ENCODE results near the gene IL12B. TPM values are rescaled to one million over a fixed set of nuclear protein-coding genes. Genes with fewer than 3 reads are reported as not detected.
"Not testable (repeated sequence)": the region's sequence is repeated elsewhere in the genome, so short reads cannot be mapped to it uniquely, and the experiment has no call there.

Gene IL12B
- not detected in 2 replicates for total RNA-seq

DNA sequence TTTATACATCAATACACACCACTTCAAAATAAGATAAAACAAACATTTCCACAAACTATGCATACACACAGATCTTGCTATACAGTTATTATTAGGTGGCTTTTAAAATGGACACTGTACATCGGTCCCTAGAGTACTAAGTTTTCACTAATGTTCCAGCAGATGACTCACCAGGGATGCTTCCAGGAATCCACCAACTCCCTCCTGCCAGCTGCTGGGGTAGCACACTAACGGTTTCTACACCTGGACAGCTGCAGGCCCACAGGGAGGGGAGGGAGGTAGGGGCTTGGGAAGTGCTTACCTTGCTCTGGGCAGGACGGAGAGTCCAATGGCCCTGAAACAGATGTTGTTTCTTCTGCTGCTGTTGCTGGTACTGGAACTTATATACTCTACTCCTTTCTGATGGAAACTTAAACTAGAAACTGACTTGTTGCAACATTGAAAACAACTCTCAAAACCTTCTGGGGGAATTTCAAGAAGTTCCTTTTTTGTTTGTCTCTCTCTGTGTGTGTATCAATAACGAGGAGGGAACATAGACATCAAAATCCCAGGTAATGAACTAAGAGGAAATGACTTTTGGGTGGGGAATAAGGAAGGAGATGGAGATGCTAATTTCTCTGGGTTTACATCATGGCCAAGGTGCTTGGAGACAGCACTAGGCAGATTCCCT lies at the start of gene IL12B:
Gene IL12B (minus strand): TSS at position 357 of the 670 bp plus-strand sequence. CDS start 3,705 bp downstream, outside the sequence.
- DNase-seq (ENCODE audit: low read depth), result peak; percentile 44

DNA sequence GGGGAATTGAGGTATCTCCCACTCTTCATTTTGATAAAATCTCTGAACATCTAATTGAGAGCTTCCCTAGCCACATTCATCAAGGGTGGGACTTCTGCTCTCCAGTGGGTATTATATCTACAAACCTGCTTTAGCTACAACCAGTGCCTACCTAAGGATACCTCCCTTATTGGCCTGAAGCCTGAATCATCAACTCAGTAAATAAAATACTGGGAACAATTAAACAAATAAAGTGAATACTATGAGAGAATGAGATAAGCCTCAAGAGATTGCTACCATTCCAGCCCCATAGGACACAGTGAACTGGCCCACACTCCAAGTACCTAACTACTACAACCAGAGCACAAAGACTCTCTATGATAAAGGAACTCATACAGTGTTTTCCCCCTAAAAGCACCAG lies 47.4 kb upstream of the IL12B start:
- DNase-seq (ENCODE audit: low read depth), result no peak

DNA sequence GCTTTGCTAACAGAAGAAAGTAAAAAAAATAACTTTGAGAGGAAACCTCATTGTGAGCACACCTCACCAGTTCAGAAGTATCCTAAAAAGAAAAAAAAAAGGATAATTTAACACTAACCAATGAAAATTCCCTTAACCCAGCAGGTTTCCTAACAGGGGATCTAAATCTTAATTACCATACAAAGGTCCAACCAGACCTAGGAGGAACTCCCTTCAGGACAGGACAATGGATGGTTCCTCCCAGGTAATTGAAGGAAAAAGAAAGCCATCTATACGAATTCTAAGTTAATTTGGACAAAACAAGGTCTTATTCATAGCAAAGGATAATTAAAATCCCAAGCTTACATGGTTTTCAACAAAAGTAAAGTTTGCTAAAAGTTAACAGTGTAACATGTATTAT lies 37.6 kb upstream of the IL12B start:
- not testable (repeated sequence) for DNase-seq (ENCODE audit: low read depth)

DNA sequence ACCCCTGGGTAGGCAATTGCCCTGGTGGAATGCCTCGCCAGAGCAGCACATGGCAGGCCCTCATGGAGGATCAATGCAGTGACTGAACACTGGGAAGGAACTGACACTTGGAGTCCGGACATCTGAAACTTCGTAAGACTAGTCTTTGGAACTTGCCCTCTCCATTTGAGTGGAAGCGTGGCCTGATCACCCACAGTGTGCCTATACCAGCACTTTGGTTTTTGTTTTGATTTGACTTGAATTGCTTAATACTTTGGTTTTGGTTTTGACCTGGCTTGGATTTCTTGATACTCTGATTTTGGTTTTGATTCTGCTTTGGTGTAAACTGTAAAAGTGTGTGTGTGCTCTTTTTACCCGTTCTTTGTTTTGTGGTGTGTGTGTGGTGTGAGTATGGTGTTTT lies 36.5 kb upstream of the IL12B start:
- DNase-seq (ENCODE audit: low read depth), result not testable (repeated sequence)

DNA sequence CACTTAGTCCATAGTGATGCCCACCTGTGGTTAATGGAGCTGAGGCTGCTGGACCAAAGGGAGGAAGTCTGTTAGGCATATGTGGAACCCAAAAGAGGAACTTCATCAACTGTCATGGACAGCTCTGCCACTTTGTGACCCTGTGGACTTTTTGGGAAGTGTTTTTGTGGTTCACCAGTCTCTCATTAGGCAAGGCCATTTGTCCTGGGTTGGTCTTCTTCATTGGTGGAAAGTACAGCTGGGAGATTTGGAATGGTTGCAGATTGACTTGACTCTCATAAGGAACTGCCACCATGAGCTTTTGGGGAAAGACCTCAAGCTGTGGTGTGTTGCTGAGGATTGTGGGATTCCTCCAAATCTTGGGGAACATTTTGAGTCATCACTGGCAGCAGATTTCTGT lies 31.9 kb upstream of the IL12B start:
- no peak for DNase-seq (ENCODE audit: low read depth)

DNA sequence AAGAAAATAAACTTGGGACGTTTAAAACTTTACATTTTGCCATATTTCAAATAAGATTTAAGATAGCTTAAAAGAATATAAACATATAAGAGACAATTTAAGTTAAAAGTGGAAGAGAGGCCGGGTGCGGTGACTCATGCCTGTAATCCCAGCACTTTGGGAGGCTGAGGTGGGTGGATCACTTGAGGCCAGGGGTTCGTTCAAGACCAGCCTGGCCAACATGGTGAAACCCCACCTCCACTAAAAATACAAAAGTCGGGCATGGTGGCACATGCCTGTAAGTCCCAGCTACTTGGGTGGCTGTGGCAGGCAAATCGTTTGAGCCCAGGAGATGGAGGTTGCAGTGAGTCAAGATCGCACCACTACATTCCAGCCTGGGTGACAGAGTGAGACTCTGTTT lies 29.6 kb upstream of the IL12B start:
- DNase-seq (ENCODE audit: low read depth), result not testable (repeated sequence)

DNA sequence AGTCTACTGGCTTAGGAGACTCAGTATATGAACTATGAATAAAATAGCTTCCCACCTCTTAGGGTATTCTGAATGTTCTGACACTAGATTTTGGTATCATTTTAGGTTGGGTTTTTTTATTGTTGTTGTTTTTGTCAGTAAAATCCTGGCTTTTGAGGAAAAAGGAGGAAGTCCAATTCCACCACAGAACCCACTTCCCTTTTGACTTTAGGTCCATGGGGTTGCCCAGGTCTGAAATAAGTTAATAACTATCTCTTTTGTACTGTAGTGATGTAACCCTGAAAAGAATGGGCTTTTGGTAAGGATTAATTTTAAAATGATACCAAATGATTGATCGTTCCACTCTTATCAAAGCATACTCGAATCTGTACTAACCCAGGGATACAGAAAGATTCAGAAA lies 29.1 kb upstream of the IL12B start:
- no peak for DNase-seq (ENCODE audit: low read depth)

DNA sequence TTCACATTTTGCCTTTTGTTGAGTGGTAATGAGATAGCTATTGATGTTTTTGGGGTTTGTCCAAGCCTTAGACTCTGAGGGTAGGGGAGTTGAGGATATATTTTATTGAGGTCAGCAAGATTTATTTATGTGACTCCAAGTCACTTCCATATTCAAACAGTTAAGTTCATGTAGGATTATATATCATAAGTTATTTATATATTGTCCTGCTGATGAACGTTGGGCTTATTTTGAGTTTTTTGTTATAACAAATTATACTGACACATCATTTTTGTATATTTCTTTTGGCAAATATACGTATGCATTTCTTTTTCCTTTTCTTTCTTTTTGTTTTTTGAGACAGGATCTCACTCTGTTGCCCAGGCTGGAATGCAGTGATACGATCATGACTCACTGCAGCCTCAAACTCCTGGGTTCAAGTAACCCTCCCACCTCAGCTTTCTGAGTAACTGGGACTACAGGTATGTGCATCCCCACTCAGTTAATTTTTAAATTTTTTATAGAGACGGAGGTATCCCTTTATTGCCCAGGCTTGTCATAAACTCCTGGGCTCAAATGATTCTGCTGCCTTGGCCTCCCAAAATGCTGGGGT lies 23.5 kb upstream of the IL12B start:
- no peak for DNase-seq (ENCODE audit: low read depth)

DNA sequence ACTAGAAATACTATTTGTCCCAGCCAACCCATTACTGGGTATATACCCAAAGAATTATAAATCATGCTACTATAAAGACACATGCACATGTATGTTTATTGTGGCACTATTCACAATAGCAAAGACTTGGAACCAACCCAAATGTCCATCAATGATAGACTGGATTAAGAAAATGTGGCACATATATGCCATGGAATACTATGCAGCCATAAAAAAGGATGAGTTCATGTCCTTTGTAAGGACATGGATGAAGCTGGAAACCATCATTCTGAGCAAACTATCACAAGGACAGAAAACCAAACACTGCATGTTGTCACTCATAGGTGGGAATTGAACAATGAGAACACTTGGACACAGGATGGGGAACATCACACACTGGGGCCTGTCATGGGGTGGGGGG lies 20.4 kb upstream of the IL12B start:
- DNase-seq (ENCODE audit: low read depth), result not testable (repeated sequence)

DNA sequence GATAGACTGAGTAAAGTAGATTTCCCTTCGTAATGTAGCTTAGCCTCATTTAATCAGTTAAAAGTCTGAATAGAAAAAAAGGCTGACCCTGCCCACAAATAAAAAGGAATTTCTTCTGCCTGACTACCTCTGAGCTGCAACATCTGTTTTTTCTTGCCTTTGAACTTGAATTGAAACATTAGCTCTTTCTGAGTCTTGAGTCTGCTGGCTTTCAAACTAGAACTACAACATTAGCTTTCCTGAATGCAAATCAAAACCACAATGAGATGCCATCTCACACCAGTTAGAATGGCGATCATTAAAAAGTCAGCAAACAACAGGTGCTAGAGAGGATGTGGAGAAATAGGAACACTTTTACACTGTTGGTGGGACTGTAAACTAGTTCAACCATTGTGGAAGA lies 19.9 kb upstream of the IL12B start:
- peak; percentile 55 for DNase-seq (ENCODE audit: low read depth)

DNA sequence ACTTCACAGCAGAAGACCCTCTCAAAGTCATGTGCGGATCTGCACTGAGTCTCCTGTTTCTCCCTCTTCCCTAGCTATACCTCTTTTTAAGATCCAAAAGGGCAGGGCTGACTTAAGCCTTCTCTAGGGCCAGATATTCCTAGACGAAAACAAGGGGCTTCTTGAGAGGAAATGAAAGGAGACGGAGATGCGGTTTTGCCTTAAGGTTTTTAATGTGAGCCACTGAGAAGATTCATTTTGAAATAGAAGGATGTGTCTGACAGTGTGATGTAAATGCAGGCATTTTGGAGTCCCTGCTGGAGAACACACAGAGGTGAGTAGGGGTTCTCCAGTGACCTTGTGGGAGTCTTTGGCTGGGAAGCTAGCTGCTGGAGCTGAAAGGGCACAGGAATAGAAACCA lies 15.6 kb upstream of the IL12B start:
- DNase-seq (ENCODE audit: low read depth), result no peak

DNA sequence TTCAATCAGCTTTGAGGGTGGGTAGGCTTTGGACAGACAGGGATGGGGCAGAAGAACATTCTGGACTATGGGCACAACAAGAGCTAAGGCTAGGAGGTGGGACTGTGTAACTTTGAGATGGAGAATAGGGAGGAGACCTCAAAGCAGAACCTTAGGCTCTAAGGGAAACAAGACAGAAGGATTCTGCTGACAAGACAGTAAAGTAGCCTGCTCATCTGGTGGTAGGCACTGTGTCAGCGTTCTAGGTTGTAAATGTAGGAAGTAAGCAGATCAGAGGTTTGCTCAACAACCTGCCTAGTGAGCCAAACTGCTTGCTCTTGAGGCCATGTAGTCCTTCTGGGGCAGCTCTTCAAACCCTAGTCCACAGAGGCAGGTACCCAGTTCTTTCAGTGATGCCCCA lies 15.0 kb upstream of the IL12B start:
- DNase-seq (ENCODE audit: low read depth), result no peak

DNA sequence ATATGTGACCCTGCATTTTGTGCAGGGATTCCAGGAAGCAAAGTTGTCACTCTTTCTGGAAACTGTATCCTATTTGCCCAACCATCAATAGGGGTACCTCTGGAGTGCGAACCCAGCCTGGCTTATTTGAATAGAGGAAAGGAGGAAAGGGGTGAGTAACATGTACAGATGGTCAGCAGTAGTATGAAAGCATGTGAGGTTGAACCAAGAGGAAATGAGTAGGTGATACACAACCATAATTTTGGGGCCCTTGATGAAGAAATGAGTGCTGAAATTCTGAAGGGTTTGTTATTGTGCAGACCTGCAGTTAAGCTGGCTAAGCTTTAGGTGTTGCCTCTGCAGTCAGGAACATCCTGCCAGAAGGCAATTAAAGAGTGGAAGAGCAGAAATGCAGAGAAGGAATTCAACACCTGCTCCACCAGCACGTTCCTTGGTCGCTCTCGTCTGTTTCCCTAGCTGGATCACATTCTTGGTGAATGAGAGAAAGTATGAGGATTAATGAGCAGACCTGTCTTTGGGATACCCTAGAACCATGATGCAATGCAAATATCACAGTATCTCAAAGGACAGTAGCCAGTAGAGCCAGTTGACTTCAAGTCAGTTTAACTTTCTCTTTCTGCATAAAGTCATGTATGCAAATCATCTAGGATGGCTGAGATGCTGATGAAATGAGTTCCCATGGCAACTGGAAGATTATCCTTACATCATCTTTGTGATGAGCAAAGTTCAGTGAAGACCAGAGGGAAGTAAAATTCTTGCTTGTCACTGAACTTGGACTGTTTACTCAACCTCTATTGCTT lies 13.2 kb upstream of the IL12B start:
- no peak for DNase-seq (ENCODE audit: low read depth)

DNA sequence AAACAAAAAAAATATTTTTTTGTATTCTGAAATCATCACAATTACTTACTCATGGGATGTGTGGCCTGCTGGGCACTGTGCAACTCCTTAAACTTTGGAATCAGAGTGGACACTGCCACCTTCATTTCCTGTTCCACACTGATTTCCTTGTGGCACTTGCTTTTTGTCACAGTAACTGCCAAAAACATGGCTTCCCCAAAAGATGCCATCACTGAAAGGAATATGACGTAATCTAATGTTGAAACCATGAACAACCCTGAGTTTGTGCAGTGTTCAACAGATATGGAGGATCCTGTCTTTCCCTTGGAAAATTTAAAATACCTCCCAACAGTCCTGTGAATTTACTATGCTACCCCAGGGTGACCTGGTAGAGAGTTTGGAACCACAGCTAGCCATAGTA lies 12.6 kb upstream of the IL12B start:
- no peak for DNase-seq (ENCODE audit: low read depth)

DNA sequence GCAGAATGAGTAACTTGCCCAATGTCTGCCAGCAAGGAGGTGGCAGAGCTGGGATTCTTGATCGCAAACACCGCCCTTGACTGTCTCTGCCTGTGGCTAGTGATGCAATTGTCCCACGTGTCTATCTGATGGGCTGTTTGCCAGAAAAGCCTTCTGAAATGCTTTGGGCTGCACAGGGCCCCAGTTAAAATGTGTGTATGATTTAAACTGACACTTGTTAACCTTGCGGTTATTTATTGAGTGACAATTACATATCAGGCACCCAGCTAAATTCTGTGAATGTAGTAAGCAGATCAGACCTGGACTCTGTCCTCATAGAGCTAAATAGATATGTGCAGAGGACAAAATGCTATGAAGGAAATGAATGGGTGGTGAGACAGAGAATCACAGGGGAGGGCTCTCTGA lies 11.6 kb upstream of the IL12B start:
- peak; percentile 84 for DNase-seq (ENCODE audit: low read depth)

DNA sequence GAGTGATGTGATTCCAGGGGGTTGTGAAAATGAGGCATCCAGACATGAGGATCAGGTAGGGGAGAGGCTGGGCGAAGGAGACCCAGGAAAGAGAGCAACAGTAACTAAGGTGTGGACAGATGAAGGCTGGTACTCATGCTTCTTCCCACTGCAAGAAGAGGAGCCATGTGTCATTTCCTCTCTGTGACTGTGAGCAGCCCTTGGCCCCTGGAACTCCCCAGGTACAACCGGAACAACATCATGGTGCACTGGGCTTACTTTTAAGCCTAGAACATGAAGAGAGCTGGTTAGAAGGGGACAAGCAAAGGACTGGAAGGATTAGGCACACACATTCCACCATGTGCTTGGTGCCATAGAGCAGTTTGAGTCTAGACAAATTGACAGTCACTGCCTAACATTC lies 10.9 kb upstream of the IL12B start:
- DNase-seq (ENCODE audit: low read depth), result no peak

DNA sequence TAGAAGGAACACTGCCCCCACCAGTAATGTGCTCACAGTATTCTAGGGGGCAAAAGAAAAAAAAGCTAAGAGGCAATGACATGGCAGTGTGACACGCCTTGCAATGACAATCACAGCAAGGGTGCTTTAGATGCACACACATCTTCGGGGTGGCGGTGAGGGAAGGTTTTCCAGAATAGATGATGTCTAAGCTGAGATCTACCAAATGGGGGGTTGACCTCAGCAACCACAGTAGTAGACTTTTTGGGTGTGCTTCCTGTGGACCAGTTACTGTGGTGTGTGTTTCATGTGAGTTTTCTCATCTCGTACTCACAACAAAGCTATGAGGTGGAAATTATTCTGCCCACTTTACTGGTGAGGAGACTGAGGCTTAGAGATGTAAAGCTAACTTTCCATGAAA lies 10.2 kb upstream of the IL12B start:
- no peak for DNase-seq (ENCODE audit: low read depth)

DNA sequence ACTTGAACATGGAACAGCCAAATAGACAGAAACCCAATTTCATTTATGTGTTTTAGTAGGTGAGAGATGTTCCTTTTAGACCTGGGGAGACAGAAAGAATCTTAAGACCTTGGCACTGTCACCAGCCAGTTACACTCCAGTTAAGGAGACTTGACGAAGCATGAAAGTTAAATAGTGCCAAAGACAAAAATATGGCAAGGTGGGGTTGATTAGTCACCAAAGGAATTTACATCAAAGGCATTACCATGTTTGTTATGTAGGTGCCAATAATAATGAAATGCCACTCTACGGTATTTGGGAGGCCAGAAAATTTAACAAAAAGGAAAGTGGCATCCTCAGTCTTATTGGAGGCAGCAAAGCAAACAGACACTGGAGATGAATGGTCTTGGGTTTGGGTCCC lies 9.2 kb upstream of the IL12B start:
- peak; percentile 74 for DNase-seq (ENCODE audit: low read depth)

DNA sequence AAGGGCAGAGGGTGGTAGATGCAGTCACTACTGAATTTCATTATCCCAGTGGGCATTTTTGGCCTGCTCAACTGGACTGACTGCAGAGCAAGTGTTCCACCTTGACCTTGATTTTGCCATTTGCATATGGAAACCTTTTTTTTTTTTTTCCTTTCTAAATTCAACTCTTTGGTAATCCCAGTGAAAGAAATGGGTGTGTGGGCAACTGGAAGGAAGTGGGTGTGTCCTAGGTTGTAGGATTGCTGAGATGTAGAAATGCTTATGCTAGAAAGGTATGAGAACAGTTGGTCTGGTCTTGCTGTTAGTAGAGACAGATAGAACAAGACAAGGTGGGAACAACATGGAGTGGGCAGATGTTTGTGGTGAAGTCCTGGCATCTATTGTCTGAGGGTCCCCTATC lies 7.8 kb upstream of the IL12B start:
- no peak for DNase-seq (ENCODE audit: low read depth)

DNA sequence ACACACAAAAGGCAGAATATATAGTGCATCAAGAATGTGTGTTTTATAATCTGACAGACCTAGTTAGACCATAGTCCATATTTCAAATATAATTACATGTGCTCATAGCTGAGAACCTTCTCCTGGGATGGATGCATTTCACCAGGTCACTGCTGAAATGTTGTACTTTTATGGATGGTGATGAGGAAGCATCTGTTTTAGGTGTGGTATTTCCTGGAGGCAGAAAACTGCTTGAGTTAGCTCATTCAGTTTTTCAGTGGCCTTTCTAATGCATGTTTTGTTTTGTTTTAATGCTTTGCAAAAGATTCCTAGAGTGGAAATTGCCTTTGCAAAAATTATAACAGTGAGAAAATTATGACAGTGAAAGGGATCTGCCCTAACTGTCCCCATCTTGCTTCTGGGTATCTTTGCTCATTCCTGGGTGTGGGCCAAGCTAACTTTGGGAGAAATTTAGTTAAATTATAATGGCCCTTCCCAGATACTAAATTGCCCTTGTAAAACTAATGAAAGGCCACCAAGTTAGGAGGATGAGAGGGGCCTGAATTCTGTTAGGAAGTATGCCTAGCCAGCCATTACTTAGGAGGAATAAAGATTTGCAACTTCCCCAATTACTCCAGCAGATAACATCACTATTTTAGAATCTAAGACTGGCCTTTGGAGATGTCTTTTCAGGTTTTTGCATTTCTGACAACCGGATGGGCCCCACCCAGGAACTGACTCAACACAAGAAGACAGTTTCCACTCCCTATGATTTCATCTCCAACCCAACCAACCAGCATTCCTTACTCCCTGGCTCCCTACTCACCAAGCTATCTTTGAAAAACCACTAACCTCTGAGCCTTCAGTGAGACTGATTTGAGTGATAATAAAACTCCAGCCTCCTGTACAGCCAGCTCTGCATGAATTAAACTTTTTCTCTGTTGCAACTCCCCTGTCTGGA lies 7.0 kb upstream of the IL12B start:
- peak; percentile 18 for DNase-seq (ENCODE audit: low read depth)

DNA sequence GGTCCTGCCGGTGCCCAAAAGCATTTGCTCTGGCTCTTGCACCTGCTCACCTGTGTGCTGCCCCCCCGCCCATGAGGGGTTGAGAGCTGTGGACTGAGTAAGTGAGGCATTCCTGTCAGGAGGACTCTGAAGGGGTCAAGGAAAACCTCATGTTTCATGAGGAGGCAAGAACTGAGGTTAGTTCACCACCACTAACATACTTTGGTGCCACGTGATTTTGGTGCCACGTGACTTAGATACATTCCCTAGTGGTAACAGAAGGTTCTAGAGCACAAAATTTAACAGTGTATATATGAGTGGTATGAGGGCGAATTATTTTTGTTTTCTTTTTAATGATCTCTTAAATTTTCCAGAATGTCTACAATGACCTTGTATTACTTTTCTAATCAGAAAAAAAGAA lies 6.3 kb upstream of the IL12B start:
- no peak for DNase-seq (ENCODE audit: low read depth)

DNA sequence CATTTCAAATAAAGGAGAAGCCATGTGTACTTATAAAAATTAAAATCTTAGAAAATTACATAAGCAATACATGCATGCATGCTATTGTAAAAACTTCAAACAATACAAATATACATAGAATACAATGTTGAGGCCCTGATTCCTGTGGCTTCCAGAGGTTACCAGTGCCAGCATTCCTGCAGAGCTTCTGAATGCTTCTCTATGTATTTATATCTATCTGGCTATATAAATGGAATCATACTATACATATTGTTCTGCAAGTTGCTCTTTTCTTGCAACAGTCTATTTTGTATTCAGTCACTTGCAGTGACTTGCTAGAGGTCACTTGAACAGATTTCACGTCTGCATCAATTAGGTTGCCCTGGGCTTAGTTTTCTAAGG lies 3.2 kb upstream of the IL12B start:
- DNase-seq (ENCODE audit: low read depth), result no peak
